ENCODE results near the gene YDJC. TPM values are rescaled to one million over a fixed set of nuclear protein-coding genes. Genes with fewer than 3 reads are reported as not detected.

The YDJC gene
- total and polyA plus RNA-seq, 9 of the 15 experiments (the other 6 are each of a cell fraction or from before 2014, with no cell fraction given): 13.5 to 871 (median 164) TPM

DNA sequence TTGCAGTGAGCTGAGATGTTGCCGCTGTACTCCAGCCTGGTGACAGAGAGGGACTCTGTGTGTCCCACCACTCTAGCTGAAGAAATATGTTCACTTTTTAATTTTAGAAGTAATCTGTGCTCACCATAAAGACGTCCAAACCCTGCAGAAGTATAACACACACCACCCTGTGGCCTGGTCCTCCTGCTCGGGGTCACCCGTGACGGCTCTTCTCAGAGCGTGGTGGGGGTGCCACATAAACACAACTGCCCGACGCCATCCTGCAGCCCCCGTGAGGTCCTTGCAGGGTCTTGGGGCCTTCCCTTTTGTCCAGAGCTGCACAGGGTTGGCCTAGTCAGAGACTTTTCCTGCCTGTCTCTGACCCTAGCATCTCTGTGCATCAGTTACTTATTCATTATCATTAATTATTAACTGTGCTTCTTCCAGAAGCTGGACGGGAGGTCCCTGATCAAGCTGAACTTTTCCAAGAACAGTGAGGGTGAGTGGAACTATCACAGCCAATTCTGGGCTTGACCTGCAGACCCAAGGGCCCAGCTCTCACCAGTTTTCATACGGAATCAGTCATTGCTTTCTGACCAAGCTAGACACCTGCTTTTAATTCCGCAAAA lies 44.9 kb upstream of the YDJC start:
- H3K27ac ChIP-seq (ENCODE audit: extremely low read depth, low read depth, low read length): no peak overlapping the region
- no peak overlapping the region for H3K4me3 ChIP-seq
- no TSS peak for BruUV-seq (replicated peaks)
- TF ChIP-seq, protein P1, sequence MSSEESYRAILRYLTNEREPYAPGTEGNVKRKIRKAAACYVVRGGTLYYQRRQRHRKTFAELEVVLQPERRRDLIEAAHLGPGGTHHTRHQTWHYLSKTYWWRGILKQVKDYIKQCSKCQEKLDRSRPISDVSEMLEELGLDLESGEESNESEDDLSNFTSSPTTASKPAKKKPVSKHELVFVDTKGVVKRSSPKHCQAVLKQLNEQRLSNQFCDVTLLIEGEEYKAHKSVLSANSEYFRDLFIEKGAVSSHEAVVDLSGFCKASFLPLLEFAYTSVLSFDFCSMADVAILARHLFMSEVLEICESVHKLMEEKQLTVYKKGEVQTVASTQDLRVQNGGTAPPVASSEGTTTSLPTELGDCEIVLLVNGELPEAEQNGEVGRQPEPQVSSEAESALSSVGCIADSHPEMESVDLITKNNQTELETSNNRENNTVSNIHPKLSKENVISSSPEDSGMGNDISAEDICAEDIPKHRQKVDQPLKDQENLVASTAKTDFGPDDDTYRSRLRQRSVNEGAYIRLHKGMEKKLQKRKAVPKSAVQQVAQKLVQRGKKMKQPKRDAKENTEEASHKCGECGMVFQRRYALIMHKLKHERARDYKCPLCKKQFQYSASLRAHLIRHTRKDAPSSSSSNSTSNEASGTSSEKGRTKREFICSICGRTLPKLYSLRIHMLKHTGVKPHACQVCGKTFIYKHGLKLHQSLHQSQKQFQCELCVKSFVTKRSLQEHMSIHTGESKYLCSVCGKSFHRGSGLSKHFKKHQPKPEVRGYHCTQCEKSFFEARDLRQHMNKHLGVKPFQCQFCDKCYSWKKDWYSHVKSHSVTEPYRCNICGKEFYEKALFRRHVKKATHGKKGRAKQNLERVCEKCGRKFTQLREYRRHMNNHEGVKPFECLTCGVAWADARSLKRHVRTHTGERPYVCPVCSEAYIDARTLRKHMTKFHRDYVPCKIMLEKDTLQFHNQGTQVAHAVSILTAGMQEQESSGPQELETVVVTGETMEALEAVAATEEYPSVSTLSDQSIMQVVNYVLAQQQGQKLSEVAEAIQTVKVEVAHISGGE (CRISPR knock-in tag; IDR thresholded peaks at IDR 0.05): peak in 1 of 3 experiments; percentile 45; a peak in 1 of 6 replicates
- TF ChIP-seq, protein P2, sequence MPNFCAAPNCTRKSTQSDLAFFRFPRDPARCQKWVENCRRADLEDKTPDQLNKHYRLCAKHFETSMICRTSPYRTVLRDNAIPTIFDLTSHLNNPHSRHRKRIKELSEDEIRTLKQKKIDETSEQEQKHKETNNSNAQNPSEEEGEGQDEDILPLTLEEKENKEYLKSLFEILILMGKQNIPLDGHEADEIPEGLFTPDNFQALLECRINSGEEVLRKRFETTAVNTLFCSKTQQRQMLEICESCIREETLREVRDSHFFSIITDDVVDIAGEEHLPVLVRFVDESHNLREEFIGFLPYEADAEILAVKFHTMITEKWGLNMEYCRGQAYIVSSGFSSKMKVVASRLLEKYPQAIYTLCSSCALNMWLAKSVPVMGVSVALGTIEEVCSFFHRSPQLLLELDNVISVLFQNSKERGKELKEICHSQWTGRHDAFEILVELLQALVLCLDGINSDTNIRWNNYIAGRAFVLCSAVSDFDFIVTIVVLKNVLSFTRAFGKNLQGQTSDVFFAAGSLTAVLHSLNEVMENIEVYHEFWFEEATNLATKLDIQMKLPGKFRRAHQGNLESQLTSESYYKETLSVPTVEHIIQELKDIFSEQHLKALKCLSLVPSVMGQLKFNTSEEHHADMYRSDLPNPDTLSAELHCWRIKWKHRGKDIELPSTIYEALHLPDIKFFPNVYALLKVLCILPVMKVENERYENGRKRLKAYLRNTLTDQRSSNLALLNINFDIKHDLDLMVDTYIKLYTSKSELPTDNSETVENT (CRISPR knock-in tag; IDR thresholded peaks at IDR 0.05): peak; percentile 71; the same call in 1 of the 2 replicates
- TF ChIP-seq, protein P3, sequence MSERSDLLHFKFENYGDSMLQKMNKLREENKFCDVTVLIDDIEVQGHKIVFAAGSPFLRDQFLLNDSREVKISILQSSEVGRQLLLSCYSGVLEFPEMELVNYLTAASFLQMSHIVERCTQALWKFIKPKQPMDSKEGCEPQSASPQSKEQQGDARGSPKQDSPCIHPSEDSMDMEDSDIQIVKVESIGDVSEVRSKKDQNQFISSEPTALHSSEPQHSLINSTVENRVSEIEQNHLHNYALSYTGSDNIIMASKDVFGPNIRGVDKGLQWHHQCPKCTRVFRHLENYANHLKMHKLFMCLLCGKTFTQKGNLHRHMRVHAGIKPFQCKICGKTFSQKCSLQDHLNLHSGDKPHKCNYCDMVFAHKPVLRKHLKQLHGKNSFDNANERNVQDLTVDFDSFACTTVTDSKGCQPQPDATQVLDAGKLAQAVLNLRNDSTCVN (CRISPR knock-in tag; IDR thresholded peaks at IDR 0.05): no peak
- TF ChIP-seq ZNF780A (CRISPR knock-in tag; IDR thresholded peaks at IDR 0.05): no peak
- TF ChIP-seq ZEB2 (IDR thresholded peaks at IDR 0.05): no peak
- no peak for TF ChIP-seq PHF8 (IDR thresholded peaks at IDR 0.05; ENCODE audit: borderline replicate concordance, low read length)
- 0 out of 2 replicates have a peak, but pooled peaks have one; percentile 3 for TF ChIP-seq SPI1 (IDR thresholded peaks at IDR 0.05; ENCODE audit: borderline replicate concordance, low read depth, low read length)
- FAIRE-seq: no peak
- peaks cover 2% of the 10 kb centered on the region; the same call in 2 of the 3 replicates for H3K79me2 ChIP-seq (ENCODE audit: control insufficient read depth, insufficient read depth, low read length)
- 93% methylated on average over 12 of the region's 12 CpGs for WGBS (ENCODE audit: insufficient coverage, low coverage, missing lambda C conversion rate)
- peaks cover 8% of the 10 kb centered on the region for H3K9me1 ChIP-seq (ENCODE audit: control insufficient read depth, insufficient read depth, low read length)
- no peaks in the 10 kb centered on the region for H3K9me3 ChIP-seq (replicated peaks; ENCODE audit: control insufficient read depth, insufficient read depth, low read depth, low read length)
- peaks cover 0 to 16% of the 10 kb centered on the region in 2 experiments; a peak in 2 of 5 replicates for H3K4me1 ChIP-seq (replicated peaks in 1 of 2; ENCODE audit: control insufficient read depth in 2 of 2, insufficient read depth in 2 of 2, low read length in 2 of 2)
- intact Hi-C loops (cut with micrococcal nuclease): no loop called here
- H3K4me2 ChIP-seq (ENCODE audit: insufficient read depth, low read length): no peak overlapping the region
- peaks cover 74% of the 10 kb centered on the region for H3K36me3 ChIP-seq (ENCODE audit: control insufficient read depth, insufficient read depth, low read length)
- ChIA-PET CTCF (ENCODE audit: low intra/inter-chr PET ratio) (interaction anchor here (0.6 kb wide), 1 partner anchor 278 kb away, joined by 3 read pairs; the partner anchor contains the start of gene PPM1F), POLR2A (interaction anchor here (0.6 to 2.6 kb wide), 16 partner anchors 8 to 179 kb away, joined by 3 to 34 read pairs (median 4); partner anchors contain the start of genes PPIL2 and SDF2L1)
- no peak overlapping the region for H2AFZ ChIP-seq (ENCODE audit: low read depth, low read length)
- peaks cover 14% of the 10 kb centered on the region for H4K20me1 ChIP-seq (replicated peaks; ENCODE audit: control insufficient read depth, insufficient read depth, low read length)
- no peak overlapping the region; a peak in 1 of 4 replicates for H3K9ac ChIP-seq (ENCODE audit: insufficient read depth in 1 of 2, low read depth in 2 of 2, low read length in 2 of 2)
- peak in 1 of 4 experiments; percentile 55 for DNase-seq (ENCODE audit: extremely low read depth in 1 of 4, low spot score in 3 of 4)
- no peak for ATAC-seq
- in situ Hi-C loops (cut with MboI): loop anchor here (25.0 kb wide), 1 partner anchor 1337 kb away; no protein-coding TSS in a partner anchor
- no peaks in the 10 kb centered on the region for H3K27me3 ChIP-seq (ENCODE audit: control insufficient read depth in 2 of 2, insufficient read depth in 2 of 2, low read length in 2 of 2)

Data from K562 (cell line).